HCT116 (cell line): ENCODE data around the gene DHCR24.

ENCODE experiments used
- POLR2A ChIP-seq: IDR thresholded peaks from 2 replicates; pipeline ENCODE4 v1.7.0; 2011; ENCODE audit warnings: borderline replicate concordance; ENCODE audit not compliant: insufficient read depth, insufficient read length; ENCODE audit errors: extremely low read depth
- RAD21 ChIP-seq: IDR thresholded peaks from 2 replicates; pipeline ENCODE4 v1.6.1; 2012; ENCODE audit warnings: low read depth, mild to moderate bottlenecking

- TF ChIP-seq RAD21 (no peak), POLR2A (no peak)
Observed at GRCh38 chr1:54922921-54923421, 36.0 kb upstream of the DHCR24 start.
